HG03354 (cell line): ENCODE data around the gene BCAT1.

Experiments
- ATAC-seq: cut with Tn5 transposase; IDR thresholded peaks from one replicate; pipeline ENCODE4 v1.9.1; 2021; ENCODE audit warnings: mild to moderate bottlenecking; ENCODE audit not compliant: unreplicated experiment, poor library complexity, severe bottlenecking

Gene BCAT1

GRCh38 chr12:24778486-24779304, 170.2 kb downstream of the BCAT1 start:
- peak; percentile 76 for ATAC-seq

GRCh38 chr12:24777359-24777758, 171.5 kb downstream of the BCAT1 start:
- ATAC-seq: no peak

GRCh38 chr12:24776861-24777260, 172.0 kb downstream of the BCAT1 start:
- no peak for ATAC-seq

- ATAC-seq: no peak
These were observed 173.8 kb downstream of the BCAT1 start for GRCh38 chr12:24775073-24775472.

GRCh38 chr12:24773996-24774395, 174.9 kb downstream of the BCAT1 start:
- ATAC-seq: no peak

GRCh38 chr12:24772813-24773212, 176.1 kb downstream of the BCAT1 start:
- ATAC-seq: no peak

GRCh38 chr12:24770821-24771220, 178.1 kb downstream of the BCAT1 start:
- no peak for ATAC-seq

- no peak for ATAC-seq
These were observed 178.6 kb downstream of the BCAT1 start for GRCh38 chr12:24770334-24770733.

GRCh38 chr12:24769682-24770081, 179.2 kb downstream of the BCAT1 start:
- ATAC-seq: no peak

- ATAC-seq: no peak
These were observed 180.5 kb downstream of the BCAT1 start for GRCh38 chr12:24768415-24768814.

- ATAC-seq: no peak
These were observed 181.9 kb downstream of the BCAT1 start for GRCh38 chr12:24767016-24767415.

- ATAC-seq: no peak
These were observed 184.2 kb downstream of the BCAT1 start for GRCh38 chr12:24764712-24765111.

- no peak for ATAC-seq
These were observed 188.1 kb downstream of the BCAT1 start for GRCh38 chr12:24760606-24761378.

GRCh38 chr12:24760162-24760561, 188.7 kb downstream of the BCAT1 start:
- no peak for ATAC-seq
